HUES64 (cell line): ENCODE data around the gene CRX.
A peak's percentile ranks its signal among the peaks of the same experiment; 100 is the strongest.
"Not testable (repeated sequence)": the region's sequence is repeated elsewhere in the genome, so short reads cannot be mapped to it uniquely, and the experiment has no call there.

Experiments used
- H3K27ac ChIP-seq: 2 replicates; pipeline ENCODE4 v1.7.0; 2013; ENCODE audit warnings: low read depth, low read length, inconsistent platforms
- H3K27me3 ChIP-seq: 2 replicates; pipeline ENCODE4 v1.6.1; 2013; ENCODE audit warnings: mild to moderate bottlenecking, low read length; ENCODE audit not compliant: insufficient read depth
- H3K36me3 ChIP-seq: 2 replicates; pipeline ENCODE4 v1.6.1; 2013; ENCODE audit warnings: mild to moderate bottlenecking, low read length; ENCODE audit not compliant: insufficient read depth
- H3K4me1 ChIP-seq: 2 replicates; pipeline ENCODE4 v1.6.1; 2013; ENCODE audit warnings: mild to moderate bottlenecking, low read length, moderate library complexity; ENCODE audit not compliant: insufficient read depth
- H3K4me3 ChIP-seq: 2 replicates; pipeline ENCODE4 v1.5.1; 2013; ENCODE audit warnings: mild to moderate bottlenecking, low read length, moderate library complexity
- H3K9ac ChIP-seq: 2 replicates; pipeline ENCODE4 v1.6.1; 2013; ENCODE audit warnings: mild to moderate bottlenecking, low read depth, low read length
- H3K9me3 ChIP-seq: 2 replicates; pipeline ENCODE4 v1.6.1; 2013; ENCODE audit warnings: low read depth, low read length; ENCODE audit not compliant: insufficient read depth
- WGBS: fragments of 150-250, 120-280 bp; methylation state at CpG from one replicate; pipeline ENCODE4 v1.1.7; 2013; ENCODE audit warnings: missing lambda C conversion rate; 5-methylcytosine and 5-hydroxymethylcytosine counted together

CRX gene

DNA sequence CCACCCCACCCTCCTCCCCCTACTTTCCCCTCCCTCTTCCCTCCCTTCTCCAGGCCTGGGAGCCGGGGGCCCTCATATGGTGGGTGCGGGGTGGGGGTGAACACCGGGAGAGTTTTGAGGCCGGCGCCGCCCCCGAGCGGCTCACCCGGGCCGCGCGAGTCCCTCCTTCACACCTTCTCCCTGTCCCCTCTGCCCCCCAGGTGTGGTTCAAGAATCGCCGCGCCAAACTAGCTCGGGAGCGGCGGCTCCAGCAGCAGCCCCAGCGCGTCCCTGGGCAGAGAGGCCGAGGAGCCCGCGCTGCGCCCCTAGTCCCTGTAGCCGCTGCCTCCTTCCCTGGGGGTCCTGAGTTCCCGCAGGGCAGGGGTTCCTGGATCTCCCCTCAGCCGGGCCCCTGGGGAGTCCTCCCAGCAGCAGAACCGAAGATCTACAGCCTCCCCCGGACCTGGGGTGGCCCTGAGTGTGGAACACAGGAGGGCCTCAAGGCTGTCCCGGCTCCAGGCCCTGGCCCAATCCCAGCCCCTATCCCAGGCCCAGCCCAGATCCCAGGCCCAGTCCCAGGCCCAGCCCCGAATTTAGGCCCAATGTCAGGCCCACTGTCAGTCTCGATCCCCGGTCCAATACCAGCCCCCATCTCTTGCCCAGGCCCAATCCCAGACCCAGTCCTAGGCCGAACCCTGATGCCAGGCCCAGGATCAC is 39.0 kb downstream of the CRX start:
- H3K9me3 ChIP-seq, result no peaks in the 10 kb centered on the region
- H3K4me1 ChIP-seq, result peaks cover 3% of the 10 kb centered on the region; the same call in 1 of the 2 replicates
- no peak overlapping the region for H3K27ac ChIP-seq
- WGBS, result 91% methylated on average over 29 of the region's 34 CpGs
- H3K9ac ChIP-seq, result no peak overlapping the region
- no peaks in the 10 kb centered on the region for H3K27me3 ChIP-seq
- no peak overlapping the region for H3K4me3 ChIP-seq
- no peaks in the 10 kb centered on the region for H3K36me3 ChIP-seq

GRCh38 chr19:47861630-47862029 is 39.9 kb downstream of the CRX start:
- no peak overlapping the region for H3K27ac ChIP-seq
- no peak overlapping the region for H3K9ac ChIP-seq
- no peaks in the 10 kb centered on the region for H3K36me3 ChIP-seq
- no peaks in the 10 kb centered on the region for H3K27me3 ChIP-seq
- WGBS, result 99% methylated on average over 4 of the region's 5 CpGs
- no peak overlapping the region for H3K4me3 ChIP-seq
- H3K9me3 ChIP-seq, result no peaks in the 10 kb centered on the region
- peaks cover 3% of the 10 kb centered on the region; the same call in 1 of the 2 replicates for H3K4me1 ChIP-seq

DNA sequence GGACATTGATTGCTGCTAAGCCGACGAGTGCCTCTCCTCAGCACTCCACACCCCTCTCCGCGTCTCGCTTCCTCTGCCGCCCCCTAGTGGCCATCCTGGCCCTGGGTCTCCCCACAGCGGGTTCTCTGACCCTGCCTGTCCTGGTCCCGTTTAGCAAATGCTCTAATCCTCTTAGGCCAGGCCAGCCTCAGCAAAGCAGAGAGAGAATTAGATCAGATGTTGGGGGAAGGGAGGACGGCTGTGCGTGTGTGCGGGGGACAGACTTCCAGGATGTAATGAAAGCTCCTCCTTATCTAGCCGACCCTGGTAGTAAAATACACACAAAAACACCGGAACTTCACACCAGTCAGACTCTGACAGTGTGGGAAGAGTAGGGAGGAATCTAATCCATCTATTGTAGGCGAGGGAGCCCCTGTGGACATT is 41.8 kb downstream of the CRX start:
- H3K36me3 ChIP-seq, result no peaks in the 10 kb centered on the region
- H3K4me1 ChIP-seq, result peaks cover 3% of the 10 kb centered on the region; the same call in 1 of the 2 replicates
- H3K27me3 ChIP-seq, result no peaks in the 10 kb centered on the region
- H3K27ac ChIP-seq, result no peak overlapping the region
- WGBS, result 12% methylated on average over 9 of the region's 14 CpGs
- 0 out of 2 replicates have a peak overlapping the region, but pooled peaks have one; percentile 2 for H3K9ac ChIP-seq
- no peaks in the 10 kb centered on the region for H3K9me3 ChIP-seq
- H3K4me3 ChIP-seq, result no peak overlapping the region

DNA sequence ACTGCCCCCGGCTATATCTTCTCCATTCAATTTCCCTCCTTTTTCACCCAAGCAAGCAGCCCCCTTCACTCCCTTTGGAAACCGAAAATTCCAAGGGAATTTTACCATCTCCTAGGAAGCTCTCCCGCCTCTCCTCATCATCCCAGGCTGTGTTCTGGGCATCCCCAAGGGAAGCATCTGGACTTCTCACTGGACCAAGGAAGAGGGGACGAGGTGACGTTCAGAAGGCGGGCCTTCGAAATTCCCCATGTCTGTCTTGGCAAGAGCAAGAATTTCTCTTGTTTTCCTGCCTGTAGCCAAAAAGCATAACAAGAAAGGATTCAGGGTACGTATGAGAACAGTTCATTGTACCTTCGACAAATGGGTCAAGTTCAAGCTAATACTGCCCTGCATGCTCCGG is 43.4 kb downstream of the CRX start:
- no peaks in the 10 kb centered on the region for H3K27me3 ChIP-seq
- H3K4me1 ChIP-seq, result peaks cover 3% of the 10 kb centered on the region; the same call in 1 of the 2 replicates
- H3K36me3 ChIP-seq, result no peaks in the 10 kb centered on the region
- H3K4me3 ChIP-seq, result no peak overlapping the region
- no peaks in the 10 kb centered on the region for H3K9me3 ChIP-seq
- H3K27ac ChIP-seq, result no peak overlapping the region
- 86% methylated on average over 9 of the region's 10 CpGs for WGBS
- H3K9ac ChIP-seq, result no peak overlapping the region

DNA sequence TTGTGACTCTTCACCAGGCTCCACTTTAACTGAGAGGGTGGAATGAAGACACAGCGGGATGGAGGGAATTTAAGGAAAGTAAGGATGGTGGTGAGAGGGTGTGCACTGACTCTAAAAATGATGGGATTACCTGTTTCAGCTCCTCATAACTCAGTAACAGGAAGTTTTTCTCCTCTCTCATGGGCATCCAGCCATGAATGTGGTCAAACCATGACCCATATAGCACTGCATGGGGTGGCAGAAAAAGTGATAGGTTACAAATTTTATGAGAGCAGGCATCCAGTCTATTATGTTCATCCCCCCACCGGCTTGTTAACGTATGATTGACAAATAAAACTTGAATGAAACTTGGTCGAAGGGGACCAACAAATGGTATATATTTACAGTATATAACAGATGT is 57.2 kb downstream of the CRX start:
- 72% methylated on average over 4 of the region's 4 CpGs for WGBS
- Histone ChIP-seq H3K4me3 (no peak overlapping the region), H3K27me3 (no peaks in the 10 kb centered on the region), H3K4me1 (no peaks in the 10 kb centered on the region), H3K9ac (no peak overlapping the region), H3K9me3 (no peaks in the 10 kb centered on the region), H3K27ac (no peak overlapping the region), H3K36me3 (no peaks in the 10 kb centered on the region)

- H3K4me3 ChIP-seq, H3K9ac ChIP-seq, H3K9me3 ChIP-seq, H3K4me1 ChIP-seq, H3K27me3 ChIP-seq, H3K27ac ChIP-seq, H3K36me3 ChIP-seq: not testable (repeated sequence)
- WGBS, result 50% methylated on average over 2 of the region's 4 CpGs
Measured at GRCh38 chr19:47879385-47879784, 57.6 kb downstream of the CRX start.

GRCh38 chr19:47881757-47882156 is 60.0 kb downstream of the CRX start:
- H3K9me3 ChIP-seq, result no peaks in the 10 kb centered on the region
- H3K4me1 ChIP-seq, result no peaks in the 10 kb centered on the region
- H3K9ac ChIP-seq, result no peak overlapping the region
- H3K4me3 ChIP-seq, result no peak overlapping the region
- no peaks in the 10 kb centered on the region for H3K36me3 ChIP-seq
- H3K27me3 ChIP-seq, result no peaks in the 10 kb centered on the region
- 72% methylated on average over 5 of the region's 5 CpGs for WGBS
- no peak overlapping the region for H3K27ac ChIP-seq

- no peak overlapping the region for H3K27ac ChIP-seq
- no peak overlapping the region for H3K9ac ChIP-seq
- no peaks in the 10 kb centered on the region for H3K4me1 ChIP-seq
- no peaks in the 10 kb centered on the region for H3K9me3 ChIP-seq
- WGBS, result 93% methylated on average over 2 of the region's 3 CpGs
- H3K4me3 ChIP-seq, result no peak overlapping the region
- no peaks in the 10 kb centered on the region for H3K27me3 ChIP-seq
- no peaks in the 10 kb centered on the region for H3K36me3 ChIP-seq
Measured at GRCh38 chr19:47882890-47883289, 61.2 kb downstream of the CRX start.

DNA sequence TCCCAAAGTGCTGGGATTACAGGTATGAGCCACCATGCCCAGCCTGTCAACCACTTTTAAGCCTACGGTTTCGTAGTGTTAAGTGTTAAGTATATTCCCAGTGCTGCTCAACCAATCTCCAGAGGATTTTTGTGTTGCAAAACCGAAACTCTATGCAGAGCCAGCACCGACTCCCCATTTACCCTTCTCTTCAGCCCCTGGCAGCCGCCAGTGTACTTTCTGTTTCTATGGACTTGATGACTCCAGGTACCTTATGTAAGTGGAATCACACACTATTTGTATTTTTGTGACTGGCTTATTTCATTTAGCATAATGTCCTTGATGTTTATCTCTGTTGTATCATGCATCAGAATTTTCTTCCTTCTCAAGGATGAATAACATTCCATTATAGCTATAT is 63.3 kb downstream of the CRX start:
- no peaks in the 10 kb centered on the region for H3K9me3 ChIP-seq
- H3K36me3 ChIP-seq, result no peaks in the 10 kb centered on the region
- H3K27ac ChIP-seq, result no peak overlapping the region
- H3K4me1 ChIP-seq, result no peaks in the 10 kb centered on the region
- no peaks in the 10 kb centered on the region for H3K27me3 ChIP-seq
- WGBS, result 88% methylated on average over 5 of the region's 5 CpGs
- H3K9ac ChIP-seq, result no peak overlapping the region
- no peak overlapping the region for H3K4me3 ChIP-seq

DNA sequence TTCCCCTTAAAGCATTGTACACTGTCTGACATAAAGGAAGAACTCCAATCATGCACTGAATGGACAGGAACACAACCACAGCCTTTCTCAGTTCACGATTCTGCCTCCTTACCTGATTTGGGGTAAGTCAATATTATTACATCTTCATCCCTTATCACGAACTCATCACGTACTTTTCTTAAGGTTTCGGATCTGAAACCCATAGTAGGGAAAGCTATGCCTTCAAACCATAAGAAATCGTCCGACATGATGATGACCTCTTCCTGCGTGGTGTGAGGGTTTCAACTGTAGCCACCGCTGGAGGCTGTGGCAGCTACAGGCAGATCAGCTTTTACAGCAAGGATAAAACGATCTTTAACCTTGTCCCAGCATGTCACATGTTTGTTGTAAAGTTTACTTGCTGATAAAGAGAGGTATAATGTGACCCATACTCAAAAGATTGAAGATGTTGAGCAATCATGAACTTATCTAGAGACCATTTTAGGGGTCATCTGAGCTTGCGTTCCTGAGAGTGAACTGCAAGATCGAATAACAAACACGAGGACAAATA is 64.3 kb downstream of the CRX start, which contains the start of gene SULT2A1:
SULT2A1 (minus strand) TSS at position 306 of the 550 bp plus-strand sequence; CDS start at position 248, 58 bp downstream.
- no peaks in the 10 kb centered on the region for H3K36me3 ChIP-seq
- 78% methylated on average over 12 of the region's 12 CpGs for WGBS
- H3K27ac ChIP-seq, result no peak within 1 kb of the TSS
- H3K9ac ChIP-seq, result no peak within 1 kb of the TSS
- no peak within 1 kb of the TSS for H3K4me3 ChIP-seq
- H3K9me3 ChIP-seq, result peaks cover 4% of the 10 kb centered on the region; the same call in 1 of the 2 replicates
- no peaks in the 10 kb centered on the region for H3K4me1 ChIP-seq
- H3K27me3 ChIP-seq, result no peaks in the 10 kb centered on the region

GRCh38 chr19:47890865-47891621 is 69.3 kb downstream of the CRX start:
- 77% methylated on average over 7 of the region's 7 CpGs for WGBS
- Histone ChIP-seq H3K9me3 (peaks cover 18% of the 10 kb centered on the region), H3K4me3 (no peak overlapping the region), H3K36me3 (no peaks in the 10 kb centered on the region), H3K27me3 (no peaks in the 10 kb centered on the region), H3K9ac (no peak overlapping the region), H3K4me1 (no peaks in the 10 kb centered on the region), H3K27ac (no peak overlapping the region)
